Measurements from ENCODE around the gene ATP2C2. TPM values are rescaled to one million over a fixed set of nuclear protein-coding genes. Genes with fewer than 3 reads are reported as not detected.
"Not testable (repeated sequence)": the region's sequence is repeated elsewhere in the genome, so short reads cannot be mapped to it uniquely, and the experiment has no call there.

The ATP2C2 gene
- total RNA-seq, 1 donor from 2014 or later = not detected

DNA sequence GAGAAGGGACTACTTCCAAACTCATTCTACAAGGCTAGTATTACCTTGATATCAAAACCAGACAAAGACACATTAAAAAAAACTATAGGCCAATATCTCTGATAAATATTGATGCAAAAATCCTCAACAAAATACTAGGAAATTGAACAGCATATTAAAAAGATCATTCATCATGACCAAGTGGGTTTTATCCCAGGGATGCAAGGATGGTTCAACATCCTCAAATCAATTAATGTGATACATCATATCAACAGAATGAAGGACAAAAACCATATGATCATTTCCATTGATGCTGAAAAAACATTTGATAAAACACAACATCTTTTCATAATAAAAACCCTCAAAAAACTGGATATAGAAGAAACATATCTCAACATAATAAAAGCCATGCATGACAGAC, 31.1 kb upstream of the ATP2C2 start:
- DNase-seq (ENCODE audit: low spot score); intact Hi-C loops (cut with DNase I): not testable (repeated sequence)

DNA sequence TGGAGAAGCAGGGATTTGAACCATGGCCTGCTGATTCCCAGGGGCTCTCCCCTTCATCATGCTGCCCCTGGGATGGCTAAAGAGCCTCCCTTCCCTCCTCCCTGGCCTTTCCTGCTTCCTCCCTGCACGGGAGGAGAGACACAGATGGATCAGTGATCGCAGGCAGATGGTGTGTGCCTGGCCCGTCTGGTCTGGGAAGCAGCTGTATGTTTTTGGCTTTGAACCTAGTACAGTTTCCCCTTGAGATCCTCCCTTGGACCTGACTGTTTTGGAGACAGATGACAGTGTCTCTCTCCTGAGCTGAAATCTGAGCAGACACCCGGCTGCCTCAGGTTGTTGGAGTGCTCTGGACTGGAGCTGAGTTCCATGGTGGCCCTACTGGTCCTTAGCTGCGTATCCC, 29.0 kb upstream of the ATP2C2 start:
- DNase-seq (ENCODE audit: low spot score) = no peak
- intact Hi-C loops (cut with DNase I) = no loop called here

DNA sequence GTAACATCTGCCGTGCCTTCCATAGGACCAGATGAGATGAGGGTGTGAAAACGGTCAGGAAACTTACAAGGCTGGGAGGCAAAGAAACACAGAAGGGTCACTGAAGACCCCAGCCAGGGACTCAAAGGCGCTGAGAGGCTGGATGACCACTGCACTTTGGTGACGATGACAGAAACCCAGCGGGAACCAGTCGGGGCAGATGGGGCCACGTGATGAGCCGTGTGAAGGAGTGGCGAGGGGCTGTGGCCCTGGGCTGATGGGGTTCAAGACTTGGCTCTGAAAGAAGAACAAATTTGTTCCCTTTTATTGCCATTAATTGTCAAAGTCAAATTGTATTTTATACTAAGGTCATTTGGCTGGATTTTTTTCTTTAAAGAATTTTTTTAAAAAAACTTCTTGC, 28.6 kb upstream of the ATP2C2 start:
- intact Hi-C loops (cut with DNase I) = no loop called here
- DNase-seq (ENCODE audit: low spot score) = no peak

DNA sequence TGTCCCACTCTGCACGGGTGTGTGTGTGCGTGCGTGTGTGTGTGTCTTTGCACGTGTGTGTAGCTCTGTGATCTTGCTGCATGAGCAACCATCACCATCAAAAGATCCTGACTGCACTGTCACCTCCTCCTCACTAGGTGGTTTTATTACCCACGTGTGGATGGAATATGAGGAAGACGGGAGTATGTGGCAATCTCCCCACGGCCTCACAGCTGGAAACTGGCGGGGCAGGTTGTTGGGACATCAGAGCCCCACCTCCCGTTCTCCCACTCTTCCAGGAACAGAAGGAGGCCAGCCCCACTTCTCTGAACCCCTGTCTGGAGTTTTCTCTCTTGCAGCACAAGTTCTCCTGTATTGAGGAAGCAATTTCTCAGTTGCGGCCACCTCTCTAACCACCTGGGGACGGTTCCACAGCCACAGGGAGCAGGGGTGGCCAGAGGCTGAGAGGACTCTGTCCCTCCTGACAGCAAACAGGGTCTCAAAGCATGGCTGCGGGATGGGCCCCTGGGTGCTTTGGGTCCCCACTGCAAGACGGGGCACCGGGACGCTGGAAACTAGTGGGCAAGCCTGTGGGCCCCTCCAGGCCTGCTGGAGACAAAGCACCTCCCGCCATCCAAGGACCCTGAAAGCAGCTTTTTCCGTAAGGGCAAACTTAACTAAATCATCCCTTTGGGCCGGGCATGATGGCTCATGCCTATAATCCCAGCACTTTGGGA, 27.9 kb upstream of the ATP2C2 start:
- intact Hi-C loops (cut with DNase I) = no loop called here

DNA sequence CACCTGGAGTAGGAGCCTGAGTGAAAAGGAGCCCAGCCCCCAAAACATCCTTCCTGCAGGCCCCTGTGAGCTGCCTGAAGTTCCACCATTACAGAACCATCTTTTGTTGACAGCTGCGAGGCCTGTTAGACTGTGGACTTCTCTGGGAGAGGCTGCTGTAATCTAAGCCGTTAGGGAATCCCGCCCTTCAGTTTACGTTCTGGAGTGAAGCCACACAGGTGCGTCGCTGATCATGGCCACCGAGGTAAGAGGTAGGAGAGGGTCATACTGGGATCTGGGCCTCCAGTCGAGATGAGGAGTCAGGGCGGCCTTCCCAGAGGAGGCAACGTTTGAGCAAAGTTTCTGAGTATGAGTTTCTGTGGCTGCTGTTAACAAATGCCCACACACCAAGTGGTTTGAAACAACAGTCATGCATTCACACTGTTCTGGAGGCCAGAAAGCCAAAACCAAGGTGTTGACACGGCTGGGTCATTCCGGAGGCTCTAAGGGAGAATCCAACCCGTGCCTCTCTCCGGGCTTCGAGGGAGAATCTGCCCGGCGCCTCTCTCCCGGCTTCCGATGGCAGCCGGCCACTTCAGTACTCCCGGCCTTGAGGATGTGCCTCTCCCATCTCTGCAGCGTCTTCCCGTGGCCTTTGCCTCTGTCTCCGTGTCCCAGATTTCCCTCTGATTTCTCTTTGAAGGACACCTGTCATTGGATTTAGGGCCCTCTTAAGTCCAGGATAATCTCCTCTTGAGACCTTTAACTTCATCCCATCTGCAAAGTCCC, 26.6 kb upstream of the ATP2C2 start:
- intact Hi-C loops (cut with DNase I) = no loop called here
- no peak for DNase-seq (ENCODE audit: low spot score)

More for the DNA sequence above, 27.9 kb upstream of the ATP2C2 start:
- no peak for DNase-seq (ENCODE audit: low spot score)

DNA sequence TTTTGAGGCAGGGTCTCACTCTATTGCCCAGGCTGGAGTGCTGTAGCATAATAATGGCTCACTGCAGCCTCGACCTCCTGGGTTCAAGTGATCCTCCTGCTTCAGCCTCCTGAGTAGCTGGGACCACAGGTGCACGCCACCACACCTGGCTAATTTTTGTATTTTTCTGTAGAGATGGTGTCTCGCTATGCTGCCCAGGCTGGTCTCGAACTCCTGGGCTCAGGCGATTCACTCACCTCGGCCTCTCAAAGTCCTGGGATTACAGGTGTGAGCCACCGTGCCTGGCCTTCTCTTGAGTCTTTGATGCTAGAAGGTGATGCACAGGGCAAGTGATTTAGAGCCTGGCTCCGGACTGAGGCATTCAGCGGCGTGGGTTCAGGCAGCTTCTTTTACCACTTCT, 24.5 kb upstream of the ATP2C2 start:
- intact Hi-C loops (cut with DNase I) = not testable (repeated sequence)

DNA sequence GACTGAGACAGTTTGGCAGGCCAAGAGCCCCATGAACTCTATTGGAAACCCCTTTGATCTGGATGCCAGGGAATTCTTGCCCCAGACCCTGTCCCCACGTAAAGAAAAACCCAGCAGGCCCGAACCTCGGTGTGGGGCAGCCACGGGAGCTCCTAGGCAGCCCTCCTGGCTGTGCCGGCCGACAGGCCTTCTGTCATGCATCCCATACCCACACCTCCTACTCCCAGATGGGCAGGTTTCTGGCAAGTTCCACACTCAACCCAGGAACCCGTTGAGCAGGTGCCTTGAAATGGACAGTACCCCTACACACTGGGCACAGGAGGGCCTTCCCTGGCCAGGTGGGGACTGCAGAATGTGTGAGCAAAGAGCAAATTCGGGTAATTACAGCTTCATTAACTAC, 23.6 kb upstream of the ATP2C2 start:
- DNase-seq (ENCODE audit: low spot score) = no peak
- intact Hi-C loops (cut with DNase I) = no loop called here

More for the DNA sequence above, 24.5 kb upstream of the ATP2C2 start:
- DNase-seq (ENCODE audit: low spot score) = not testable (repeated sequence)

DNA sequence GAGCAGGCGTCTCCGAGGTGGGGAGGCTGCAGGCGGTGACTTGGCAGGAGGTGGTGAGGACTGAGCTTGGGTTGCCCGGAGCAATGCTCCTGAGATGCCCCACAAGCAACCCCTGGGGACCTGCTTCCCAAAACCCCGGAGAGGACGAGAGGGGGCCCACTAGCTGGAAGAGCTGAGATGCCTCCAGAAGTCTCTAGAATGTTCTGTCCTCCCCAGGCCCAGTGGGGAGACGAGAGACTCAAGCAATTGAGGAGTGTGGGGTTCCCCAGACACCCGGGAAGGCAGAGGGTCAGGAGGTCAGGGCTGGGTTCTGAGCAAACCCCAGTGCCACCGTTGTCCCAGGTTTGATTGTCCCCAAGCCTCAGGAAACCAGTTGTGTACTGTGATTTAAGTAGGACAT, 21.2 kb upstream of the ATP2C2 start:
- intact Hi-C loops (cut with DNase I) = no loop called here
- no peak for DNase-seq (ENCODE audit: low spot score)

DNA sequence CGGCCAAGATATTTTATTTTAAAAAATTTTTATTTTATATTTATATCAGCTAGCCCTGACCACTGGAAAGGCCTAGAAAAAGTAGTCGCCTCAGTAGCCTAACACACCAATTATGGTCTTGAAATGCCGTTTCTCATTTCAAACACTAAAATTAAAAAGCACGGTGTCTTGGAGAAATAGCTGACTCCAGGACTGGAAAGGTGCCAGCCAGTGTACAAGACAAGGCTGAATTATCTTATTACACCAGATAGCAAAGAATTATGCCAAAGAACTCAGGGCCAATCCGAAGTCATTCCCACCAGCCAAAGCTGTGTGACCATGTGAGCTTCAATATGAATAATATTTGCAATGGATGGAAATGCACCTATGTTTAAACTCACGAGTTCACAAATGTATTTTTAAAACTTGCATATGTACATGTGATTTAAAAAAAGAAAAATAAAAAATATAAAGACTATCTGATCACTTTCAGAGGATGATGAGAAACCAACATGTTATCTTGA, 19.9 kb upstream of the ATP2C2 start:
- DNase-seq (ENCODE audit: low spot score) = no peak
- intact Hi-C loops (cut with DNase I) = no loop called here

DNA sequence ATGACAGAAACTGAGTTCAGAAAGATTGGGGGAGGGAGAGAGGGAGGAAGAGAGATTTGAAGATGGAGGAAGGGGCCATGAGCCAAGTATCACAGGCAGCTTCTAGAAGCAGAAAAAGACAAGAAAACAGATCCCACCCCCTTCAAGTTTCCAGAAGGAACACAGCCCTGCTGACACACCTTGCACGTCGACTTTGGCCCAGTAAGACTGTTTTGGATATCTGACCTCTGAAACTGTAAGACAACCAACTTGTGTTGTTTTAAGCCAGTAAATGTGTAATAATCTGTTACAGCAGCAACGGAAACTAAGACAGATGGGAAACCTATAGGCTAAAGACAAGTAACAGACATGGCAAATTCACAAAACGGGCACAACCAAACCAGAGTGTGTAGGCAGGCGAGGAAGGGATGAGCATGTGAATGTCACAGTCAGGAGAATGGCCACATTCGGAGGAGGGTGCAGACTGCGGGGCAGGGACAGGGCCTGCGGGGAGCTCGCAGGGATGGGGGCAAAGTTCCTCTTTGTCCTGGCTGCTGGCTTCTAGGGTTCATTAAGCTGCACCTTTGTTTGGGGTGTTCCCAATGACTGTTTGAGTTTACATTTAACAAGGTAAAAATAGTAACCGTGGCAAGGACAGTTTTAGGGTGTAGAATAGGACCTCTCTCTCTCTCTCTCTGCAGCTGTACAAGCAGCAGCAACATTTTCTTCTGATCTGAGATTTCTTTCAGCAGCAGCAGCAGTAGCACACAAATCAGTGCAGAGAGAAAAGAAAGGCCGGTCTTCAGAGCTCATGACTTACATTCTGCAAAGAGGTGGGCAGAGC, 18.3 kb upstream of the ATP2C2 start:
- intact Hi-C loops (cut with DNase I) = no loop called here
- DNase-seq (ENCODE audit: low spot score) = no peak

DNA sequence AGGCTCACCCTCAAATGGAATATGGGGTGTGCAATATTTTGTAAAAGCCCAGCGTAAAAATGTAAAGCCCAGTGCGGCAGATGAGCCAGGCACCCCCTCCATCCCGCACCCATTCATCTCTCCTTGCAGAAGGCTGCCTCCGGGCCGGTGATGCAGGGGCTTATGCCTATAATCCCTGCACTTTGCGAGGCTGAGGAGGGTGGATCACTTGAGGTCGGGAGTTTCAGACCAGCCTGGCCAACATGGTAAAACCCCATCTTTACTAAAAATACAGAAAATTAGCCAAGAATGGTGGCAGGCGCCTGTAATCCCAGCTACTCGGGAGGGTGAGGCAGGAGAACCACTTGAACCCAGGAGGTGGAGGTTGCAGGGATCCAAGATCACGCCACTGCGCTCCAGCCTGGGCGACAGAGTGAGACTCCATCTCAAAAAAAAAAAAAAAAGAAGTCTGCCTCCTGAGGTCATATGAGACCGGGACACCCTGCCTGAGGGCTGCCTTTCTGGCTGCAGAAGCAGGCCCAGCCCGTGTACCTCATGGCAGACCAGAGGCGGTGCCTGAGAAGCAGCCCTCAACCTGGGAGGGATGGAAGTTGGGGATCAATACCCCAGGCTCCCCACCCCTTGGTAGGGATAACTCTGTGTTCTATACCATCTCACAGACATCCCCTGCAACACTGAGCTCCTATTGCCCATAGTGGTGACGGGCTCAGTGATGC, 17.5 kb upstream of the ATP2C2 start:
- DNase-seq (ENCODE audit: low spot score) = no peak
- intact Hi-C loops (cut with DNase I) = no loop called here

DNA sequence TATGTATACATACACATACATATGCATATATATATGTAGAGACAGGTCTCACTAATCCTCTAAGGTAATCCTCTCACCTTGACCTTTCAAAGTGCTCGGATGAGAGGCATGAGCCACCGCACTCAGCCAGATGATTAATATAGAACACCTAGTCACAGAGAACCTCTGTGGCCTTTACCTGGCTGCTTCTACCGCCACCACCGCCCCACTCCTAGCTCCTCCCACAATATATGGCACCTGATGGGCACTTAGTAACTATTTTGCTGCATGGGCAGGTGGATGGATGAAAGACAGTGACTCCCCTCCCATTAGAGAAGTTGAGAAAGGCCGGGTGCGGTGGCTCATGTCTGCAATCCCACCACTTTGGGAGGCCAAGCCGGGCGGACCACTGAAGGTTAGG, 16.7 kb upstream of the ATP2C2 start:
- intact Hi-C loops (cut with DNase I) = no loop called here
- DNase-seq (ENCODE audit: low spot score) = no peak

DNA sequence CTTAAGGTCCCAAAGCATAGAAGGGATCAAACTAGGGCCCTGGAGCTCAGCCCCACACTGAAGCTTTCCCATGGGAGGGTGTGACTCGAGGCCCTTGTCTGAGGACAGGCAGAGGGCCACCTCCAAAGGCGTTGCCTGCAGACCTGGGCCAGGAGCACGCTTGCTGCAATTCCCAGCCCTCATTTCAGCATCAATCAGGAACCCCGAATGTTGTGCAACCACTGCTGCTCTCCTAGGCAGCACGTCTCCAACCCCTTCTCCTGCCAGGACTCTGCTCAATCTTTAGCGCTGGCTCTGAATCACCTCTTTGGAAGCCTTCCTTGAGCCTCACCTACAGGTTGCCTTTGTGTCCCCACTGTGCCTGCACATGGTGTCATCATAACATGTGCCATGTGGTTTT, 14.0 kb upstream of the ATP2C2 start:
- DNase-seq (ENCODE audit: low spot score) = no peak
- intact Hi-C loops (cut with DNase I) = no loop called here

DNA sequence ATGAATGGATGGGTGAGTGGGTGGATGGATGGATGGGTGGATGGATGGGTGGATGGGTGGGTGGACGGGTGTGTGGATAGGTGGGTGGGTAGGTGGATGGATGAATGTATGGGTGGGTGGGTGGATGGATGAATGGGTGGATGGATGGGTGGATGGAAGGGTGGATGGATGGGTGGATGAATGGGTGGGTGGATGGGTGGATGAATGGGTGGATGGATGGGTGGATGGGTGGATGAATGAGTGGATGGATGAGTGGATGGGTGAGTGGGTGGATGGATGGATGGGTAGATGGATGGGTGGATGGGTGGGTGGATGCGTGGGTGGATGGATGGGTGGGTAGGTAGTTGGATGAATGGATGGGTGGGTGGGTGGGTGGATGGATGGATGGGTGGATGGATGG, 13.2 kb upstream of the ATP2C2 start:
- no peak for DNase-seq (ENCODE audit: low spot score)

DNA sequence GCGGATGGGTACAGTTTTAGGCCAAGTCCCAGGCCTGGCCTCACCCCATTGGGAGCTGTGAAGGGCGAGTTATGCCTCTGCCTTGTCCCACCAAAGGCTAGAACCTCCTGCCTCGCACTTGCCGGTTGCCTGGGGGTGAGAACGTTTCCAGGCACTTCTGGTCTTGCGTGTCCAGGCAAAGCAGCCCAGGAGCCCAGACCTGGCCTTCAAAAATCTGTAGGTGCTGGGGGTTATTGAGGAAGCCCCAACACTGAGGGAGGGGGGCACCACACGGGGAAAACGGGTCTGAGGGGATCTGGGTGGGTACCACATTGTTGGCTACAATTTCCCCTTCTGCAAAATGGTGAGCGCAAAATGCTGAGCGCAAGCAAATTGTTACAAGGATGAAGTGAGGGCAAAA, 12.2 kb upstream of the ATP2C2 start:
- intact Hi-C loops (cut with DNase I) = no loop called here
- no peak for DNase-seq (ENCODE audit: low spot score)

More for the DNA sequence above, 13.2 kb upstream of the ATP2C2 start:
- intact Hi-C loops (cut with DNase I) = no loop called here

DNA sequence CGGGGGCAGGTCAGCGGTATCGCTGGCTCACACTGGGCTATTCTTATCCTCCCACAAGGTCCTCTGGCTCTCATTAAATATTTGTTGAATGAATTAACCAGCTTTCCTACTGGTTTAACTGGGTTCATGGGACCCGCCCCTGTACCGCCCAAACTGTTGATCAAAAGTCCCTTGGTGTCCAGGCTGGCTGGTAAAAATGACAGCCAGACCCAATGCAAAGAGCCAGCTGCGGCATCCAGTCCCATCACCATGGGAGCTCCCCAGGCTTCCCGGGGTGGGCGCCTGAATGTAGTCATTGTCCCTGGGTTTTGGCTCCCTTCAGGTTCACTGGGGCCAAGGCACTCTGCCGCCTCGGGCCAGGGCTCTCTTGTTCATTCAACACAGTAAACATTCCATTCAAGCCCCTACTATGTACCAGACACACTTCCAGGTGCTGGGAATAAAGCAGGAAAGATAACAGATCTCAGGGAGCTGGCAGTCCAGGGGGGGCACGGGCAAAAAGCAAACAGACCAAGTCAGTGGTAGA, 11.7 kb upstream of the ATP2C2 start:
- intact Hi-C loops (cut with DNase I) = no loop called here
- no peak for DNase-seq (ENCODE audit: low spot score)

DNA sequence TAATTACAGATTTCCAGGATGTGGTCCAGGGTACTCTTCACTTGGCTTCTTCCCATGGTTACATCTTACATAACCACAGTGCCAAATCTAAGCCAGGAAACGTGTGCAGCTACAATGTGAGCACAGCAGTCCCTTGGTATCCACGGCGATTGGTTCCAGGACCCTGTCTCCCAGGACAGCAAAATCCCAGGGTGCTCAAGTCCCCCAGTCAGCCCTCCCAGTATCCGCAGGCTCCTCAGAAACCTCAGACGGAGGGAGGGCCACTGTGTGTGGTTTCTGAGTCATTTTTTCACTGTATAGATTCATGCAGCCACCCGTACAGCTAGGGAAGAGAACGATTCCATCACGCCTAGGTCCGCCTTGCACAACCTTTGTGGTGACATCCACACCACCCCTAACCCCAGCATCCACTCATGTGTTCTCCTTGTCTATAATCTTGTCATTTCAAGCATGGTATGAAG, 11.1 kb upstream of the ATP2C2 start:
- intact Hi-C loops (cut with DNase I) = no loop called here

DNA sequence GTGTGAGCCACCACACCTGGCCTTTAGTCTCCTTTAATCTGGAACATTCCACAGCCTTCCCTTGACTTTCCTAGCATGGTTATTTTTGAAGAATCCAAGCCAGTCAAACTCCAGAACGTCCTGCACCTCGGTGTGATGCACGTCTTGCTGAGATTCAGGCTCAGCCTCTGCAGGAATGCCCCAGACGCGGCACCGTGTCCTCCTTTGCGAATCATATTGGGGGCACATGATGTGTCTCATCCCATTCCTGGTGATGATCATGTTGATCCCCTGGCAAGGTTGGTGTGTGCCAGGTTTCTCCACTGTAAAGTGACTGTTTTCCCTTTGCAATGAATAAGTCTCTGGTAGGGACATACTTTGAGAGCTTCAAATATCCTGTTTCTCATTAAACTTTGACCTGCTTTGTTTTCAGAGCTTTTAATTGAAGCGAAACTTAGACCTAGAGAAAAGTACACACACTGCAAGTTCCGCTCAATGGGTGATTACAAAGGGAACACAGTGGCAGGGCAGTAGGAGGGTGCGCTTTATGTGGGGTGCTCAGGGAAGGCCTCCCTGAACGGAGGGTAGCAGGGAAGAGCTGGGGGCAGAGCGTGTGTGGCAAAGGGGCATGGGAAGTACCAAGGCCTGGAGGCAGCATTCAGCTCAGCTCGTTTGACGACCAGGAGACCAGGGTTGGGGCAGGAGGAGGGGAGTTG, 9.6 kb upstream of the ATP2C2 start:
- intact Hi-C loops (cut with DNase I) = no loop called here
- DNase-seq (ENCODE audit: low spot score) = no peak

More for the DNA sequence above, 11.1 kb upstream of the ATP2C2 start:
- DNase-seq (ENCODE audit: low spot score) = no peak

DNA sequence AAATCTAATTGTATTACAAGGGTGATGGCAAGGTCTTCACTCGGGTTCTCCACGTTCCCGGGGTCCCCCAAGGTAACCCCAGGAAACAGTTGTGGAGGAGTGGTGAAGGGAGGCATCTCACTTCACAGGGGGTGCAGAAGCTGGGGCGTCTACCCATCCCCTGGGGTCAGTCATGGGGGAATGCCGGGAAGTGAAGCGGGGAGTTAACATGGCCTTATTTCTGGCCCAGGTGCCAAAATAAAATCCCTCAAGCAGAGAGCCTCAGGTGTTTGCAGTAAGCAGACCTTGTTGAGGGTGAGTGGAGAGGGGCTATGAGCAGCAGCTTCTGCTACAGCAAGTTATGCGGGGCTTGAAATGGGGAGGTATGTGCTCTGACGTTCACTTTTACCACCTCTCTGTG, 9.0 kb upstream of the ATP2C2 start:
- DNase-seq (ENCODE audit: low spot score) = no peak
- intact Hi-C loops (cut with DNase I) = no loop called here

Measured in cardiac septum (tissue), 1 donor.